H1 (cell line): ENCODE measurements around the gene ENTPD6.

Source experiments
- RAD21 ChIP-seq, 2 experiments: IDR thresholded peaks in 1 of 2; conservative IDR thresholded peaks in 1 of 2; 2 replicates each; pipeline ENCODE4 v1.6.1; 2011; ENCODE audit warnings: low read depth in 2 of 2, low read length in 2 of 2, improper control_type of control experiment in 1 of 2, inconsistent platforms in 1 of 2, mild to moderate bottlenecking in 1 of 2, moderate library complexity in 1 of 2
- SUZ12 ChIP-seq: fragments of 200-600 bp; sonication (generic); IDR thresholded peaks from 2 replicates; pipeline ENCODE4 v1.6.1; 2012; ENCODE audit warnings: mild to moderate bottlenecking, inconsistent platforms, low read length, moderate library complexity, mixed read lengths
- TF ChIP-seq, protein P1 (sequence below), 3 experiments: IDR thresholded peaks; 1 replicate in 2 of 3; 2 replicates in 1 of 3; pipeline versions ENCODE4 v1.5.1 to v1.6.1; 2011; ENCODE audit warnings: low read length in 3 of 3, mild to moderate bottlenecking in 3 of 3, inconsistent platforms in 2 of 3, low read depth in 1 of 3, moderate library complexity in 1 of 3; ENCODE audit not compliant: insufficient read depth in 1 of 3; ENCODE audit errors: control extremely low read depth in 1 of 3

GRCh38 chr20:25237610-25238318, 42.3 kb downstream of the ENTPD6 start:
- TF ChIP-seq, protein P1, sequence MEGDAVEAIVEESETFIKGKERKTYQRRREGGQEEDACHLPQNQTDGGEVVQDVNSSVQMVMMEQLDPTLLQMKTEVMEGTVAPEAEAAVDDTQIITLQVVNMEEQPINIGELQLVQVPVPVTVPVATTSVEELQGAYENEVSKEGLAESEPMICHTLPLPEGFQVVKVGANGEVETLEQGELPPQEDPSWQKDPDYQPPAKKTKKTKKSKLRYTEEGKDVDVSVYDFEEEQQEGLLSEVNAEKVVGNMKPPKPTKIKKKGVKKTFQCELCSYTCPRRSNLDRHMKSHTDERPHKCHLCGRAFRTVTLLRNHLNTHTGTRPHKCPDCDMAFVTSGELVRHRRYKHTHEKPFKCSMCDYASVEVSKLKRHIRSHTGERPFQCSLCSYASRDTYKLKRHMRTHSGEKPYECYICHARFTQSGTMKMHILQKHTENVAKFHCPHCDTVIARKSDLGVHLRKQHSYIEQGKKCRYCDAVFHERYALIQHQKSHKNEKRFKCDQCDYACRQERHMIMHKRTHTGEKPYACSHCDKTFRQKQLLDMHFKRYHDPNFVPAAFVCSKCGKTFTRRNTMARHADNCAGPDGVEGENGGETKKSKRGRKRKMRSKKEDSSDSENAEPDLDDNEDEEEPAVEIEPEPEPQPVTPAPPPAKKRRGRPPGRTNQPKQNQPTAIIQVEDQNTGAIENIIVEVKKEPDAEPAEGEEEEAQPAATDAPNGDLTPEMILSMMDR (IDR thresholded peaks at IDR 0.05; ENCODE audit: control extremely low read depth in 1 of 3, insufficient read depth in 1 of 3, low read depth in 1 of 3, low read length in 3 of 3): no peak
- TF ChIP-seq RAD21 (IDR thresholded peaks at IDR 0.05 in 1 of 2, conservative IDR thresholded peaks at IDR 0.05 in 1 of 2; ENCODE audit: low read depth in 2 of 2, low read length in 2 of 2): no peak
- TF ChIP-seq SUZ12: no peak
